GM19035 (cell line): ENCODE results near the gene TMEM238.

ENCODE experiments used
- ATAC-seq: cut with Tn5 transposase; IDR thresholded peaks from one replicate; pipeline ENCODE4 v1.9.1; 2021; ENCODE audit not compliant: unreplicated experiment

Gene TMEM238

DNA sequence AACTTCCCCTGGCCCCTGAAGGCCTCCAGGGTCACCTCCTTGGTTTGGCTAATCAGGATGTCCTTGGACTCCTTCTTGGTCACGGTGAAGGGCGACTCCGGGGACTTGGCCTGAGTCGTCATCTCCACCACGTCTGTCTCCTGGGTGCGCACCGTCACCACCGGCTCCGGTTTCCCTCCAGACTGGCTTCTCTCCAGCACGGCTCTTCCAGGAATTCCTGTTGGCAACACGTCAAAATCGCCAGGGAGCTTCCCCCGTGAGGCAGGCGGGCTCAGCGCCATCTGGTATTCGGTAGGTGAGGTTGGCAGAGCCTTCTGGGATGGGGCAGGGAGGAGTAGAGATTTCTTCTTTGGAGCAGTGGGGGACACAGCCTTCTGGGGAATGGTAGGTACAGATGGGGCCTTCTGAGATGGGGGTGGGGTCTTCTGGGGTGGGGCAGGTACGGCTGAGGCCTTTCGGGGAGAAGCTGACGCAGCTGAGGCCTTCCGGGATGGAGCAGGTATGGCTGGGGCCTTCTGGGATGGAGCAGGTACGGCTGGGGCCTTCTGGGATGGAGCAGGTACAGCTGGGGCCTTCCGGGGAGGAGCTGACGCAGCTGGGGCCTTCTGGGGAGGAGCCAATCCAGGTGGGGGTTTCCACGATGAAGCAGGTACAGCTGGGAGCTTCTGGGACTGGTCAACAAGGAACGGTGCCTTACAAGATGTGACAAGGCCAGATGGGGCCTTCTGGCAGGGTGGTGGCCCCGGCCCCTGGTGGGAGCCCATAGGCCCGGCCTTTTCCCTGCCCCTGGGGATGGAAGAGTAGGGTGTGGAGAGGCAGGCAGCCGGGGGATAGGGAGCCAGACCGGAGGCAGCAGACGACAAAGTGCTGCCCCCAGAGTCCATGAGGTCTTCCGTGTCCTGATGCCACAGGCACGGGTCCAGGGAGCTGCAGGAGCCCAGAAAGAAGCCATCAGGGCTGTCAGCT, 24.9 kb downstream of the TMEM238 start:
- no peak for ATAC-seq

DNA sequence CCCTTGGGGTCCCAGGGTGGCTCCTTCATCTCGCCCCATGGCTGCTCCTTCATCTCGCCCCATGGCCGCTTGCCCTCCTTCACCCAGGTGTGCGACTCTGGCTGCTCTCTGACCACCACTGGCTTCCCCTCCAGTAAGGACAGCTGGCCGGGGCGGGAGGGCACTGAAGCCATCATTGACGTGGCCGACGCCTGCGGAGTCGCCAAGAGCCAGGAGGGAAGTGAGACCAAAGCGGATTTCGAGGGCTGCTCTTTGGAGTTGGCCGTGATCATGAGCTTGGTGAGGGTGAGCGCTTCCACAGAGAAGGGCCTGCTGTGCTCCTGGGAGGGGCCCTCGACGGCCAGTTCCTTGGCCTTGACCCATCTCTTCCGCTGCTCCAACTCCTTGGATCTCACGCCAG, 25.6 kb downstream of the TMEM238 start:
- no peak for ATAC-seq

DNA sequence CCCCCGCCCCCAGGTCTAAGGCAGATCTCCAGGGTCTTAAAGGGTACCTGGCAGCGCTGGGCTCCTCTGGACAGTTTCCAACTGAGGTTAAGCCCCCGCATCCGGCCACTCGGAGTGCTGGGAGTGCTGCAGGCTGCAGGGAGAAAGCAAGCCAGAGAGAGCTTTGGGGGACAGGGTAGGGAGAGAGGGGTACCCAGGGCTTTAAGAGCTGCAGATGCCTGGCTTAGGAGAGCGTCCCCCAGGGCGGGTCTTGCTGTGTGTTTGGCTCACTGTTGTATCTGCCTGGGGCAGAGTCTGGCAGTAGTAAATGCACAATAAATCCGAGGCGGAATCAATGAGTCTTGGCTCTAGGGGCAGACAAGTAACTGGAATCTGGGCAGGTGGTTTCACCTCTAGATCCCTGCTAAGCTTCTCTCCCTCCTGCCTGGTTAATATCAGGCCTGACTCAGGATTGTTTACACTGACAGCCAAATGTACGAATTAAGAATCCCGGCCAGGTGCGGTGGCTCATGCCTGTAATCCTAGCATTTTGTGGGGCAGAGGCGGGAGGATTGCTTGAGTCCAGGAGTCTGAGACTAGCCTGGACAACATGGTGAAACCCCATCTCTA, 28.8 kb downstream of the TMEM238 start:
- no peak for ATAC-seq

DNA sequence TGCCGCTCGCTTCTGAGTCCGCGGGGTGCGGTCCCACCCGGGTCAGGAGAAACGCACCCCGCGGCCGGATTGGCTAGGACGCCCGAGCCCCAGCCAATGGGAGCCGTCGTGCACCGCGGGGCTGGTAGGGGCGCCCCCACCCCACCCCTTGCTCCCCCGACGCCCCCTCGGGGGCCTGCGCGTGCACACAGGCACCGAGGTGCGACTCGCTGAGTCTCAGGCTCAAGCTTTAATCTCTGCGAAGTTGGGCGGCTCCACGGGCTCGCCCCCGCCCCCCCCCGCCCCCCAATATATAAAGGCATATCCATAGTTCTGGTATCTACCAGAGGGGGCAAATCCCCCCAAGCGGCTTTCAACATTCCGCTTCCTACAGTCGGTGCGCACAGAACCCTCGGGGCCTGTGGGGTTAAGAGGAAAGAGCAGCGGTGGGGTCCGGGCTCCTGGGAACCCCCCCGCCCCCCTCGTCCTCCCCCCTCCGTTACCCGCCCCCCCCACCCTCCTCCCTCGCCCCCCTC, 29.3 kb downstream of the TMEM238 start, which contains the start of gene COX6B2:
Gene COX6B2, minus strand, starts transcription at position 22 of the 515 bp plus-strand sequence. CDS start 198 bp downstream, outside the sequence.
- ATAC-seq, result no peak

DNA sequence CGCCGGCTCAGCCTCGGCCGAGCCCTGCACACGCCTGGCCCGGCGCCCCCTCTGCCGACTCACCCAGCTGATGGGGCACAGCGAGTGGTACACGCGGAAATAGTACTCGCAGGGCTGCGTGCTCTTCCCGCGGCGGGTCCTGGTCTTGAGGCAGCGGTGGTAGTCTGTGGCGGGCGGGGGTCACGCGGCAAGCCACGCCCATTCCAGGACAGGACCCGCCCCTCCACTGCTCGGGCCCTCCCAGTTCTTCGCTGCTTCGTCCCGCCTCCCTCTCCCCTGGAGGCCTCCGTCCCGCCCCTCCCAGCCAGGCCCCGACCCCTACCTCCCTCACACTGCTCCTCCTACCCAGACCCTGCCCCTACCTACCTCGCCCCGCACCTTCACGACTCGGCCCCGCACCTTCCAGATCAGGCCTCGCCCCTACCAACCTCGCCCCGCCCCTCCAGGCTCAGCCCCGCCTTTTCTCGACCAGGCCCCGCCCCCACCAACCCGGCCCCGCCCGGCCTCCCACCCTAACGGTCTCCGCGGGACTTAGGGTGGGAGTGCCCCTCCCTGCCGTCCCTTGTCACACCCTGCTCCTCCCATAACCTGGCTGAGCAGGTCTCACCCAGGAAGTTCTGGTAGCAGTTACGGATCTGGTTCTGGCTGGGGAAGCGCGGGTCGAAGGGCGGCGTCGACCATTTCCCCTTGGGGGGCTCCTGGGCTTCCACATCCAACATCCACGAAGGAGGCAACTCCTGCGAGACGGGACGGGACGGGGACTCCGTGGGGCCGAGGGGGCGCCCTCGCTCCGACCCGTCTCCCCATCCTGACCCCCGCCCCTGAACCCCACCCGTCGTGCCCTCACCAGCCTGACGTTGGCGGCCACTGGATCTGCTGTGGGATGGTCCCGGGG, 30.0 kb downstream of the TMEM238 start:
- no peak for ATAC-seq

DNA sequence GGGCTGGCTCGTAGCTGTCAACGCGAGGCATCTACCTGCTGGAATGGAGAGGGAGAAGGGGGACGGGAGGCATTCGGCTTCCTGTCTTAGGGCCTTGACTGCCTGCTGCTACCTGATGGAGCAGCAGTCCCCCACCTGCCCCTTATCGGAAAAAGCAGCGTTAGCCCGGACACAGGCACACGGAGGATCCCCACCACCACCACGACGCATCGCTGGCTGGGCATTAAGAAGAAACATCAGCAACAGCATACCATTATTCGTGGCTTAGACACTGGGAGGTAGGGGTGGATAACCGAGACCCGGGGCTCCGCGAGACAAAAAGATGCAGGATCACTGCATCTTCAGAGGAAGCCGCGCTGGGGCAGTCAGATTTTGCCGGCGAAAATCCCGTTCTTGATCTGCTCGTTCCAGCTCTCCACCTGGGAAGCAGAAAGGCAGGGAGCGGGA, 30.7 kb downstream of the TMEM238 start:
- ATAC-seq, result no peak

DNA sequence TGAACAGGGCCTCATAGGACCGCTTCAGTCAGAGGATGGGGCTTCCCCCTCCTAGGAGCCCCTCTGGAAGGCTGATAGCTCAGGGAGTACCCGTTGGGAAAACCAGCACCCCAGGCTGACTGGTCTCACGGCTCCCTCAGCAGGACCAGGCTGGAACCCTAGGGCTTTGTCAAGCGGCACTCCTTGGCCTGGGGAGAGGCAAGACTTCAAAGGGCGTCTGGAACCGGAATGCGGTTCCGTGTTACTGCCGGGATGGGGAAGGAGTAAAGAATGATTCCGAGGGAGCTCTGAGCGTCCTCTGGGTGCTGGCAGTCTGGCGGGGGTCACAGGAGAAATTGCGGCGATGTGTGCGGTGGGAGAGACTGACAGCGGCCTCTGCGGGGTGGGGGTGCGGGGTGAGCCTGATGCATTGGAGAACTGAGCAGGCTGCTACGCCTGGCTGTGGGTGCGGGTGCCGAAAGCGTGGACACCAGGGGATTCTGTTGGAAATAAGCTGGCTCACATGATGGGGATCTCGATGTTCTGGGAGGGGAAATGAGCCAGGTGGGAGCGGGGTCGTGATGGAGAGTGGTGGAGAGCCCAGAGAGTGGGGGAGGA, 31.4 kb downstream of the TMEM238 start:
- no peak for ATAC-seq

DNA sequence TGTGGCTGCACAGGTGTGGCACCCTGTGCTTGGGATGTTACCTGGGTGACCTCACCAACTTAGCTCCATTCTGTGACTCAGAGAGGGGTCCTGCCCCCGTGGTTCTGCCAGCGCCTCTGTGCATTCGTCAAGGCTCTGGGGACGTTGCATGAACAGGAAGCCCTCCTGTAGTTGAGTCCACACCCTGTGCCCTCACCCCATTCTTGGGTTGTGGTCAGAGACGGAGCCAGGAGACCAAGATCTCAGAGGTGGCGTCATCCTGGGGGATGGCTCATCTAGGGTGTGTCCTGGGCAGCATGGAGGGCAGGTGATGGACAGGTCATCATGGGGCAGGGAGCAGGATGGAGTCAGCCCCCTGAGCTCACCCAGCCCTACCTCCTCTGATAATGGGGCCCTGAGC, 32.1 kb downstream of the TMEM238 start:
- ATAC-seq, result no peak

DNA sequence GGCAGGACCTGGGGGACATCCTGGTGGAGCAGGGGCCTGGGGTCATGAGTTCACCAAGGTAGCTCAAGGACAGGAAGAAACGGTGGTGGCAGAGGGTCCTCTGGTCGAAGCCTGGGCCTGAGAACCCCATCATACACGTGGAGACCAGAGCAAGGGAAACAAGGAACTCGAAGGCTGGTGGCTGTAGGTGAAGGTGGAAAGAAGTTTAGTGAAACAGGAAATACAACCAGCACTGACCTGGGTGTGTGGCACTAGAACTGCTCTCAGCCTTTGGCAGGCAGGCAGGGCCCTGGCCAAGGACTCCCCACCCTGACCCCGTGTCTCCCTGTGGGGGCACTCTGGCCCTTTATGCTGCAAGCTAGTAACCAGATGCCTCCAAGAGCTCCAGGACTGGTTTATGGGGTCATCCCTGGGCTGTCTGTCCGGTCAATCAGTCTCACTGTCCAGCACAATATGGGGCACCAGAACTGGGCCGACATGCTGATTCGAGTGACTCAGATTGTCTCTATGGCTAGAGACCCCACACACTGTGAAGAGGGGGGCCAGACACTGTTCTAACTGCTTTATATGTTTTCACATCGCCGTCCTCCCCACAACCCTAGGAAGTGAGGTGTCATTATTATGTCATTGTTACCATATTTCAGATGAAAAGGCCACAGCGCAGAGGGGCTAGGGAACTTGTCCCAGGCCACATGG, 33.3 kb downstream of the TMEM238 start:
- no peak for ATAC-seq

DNA sequence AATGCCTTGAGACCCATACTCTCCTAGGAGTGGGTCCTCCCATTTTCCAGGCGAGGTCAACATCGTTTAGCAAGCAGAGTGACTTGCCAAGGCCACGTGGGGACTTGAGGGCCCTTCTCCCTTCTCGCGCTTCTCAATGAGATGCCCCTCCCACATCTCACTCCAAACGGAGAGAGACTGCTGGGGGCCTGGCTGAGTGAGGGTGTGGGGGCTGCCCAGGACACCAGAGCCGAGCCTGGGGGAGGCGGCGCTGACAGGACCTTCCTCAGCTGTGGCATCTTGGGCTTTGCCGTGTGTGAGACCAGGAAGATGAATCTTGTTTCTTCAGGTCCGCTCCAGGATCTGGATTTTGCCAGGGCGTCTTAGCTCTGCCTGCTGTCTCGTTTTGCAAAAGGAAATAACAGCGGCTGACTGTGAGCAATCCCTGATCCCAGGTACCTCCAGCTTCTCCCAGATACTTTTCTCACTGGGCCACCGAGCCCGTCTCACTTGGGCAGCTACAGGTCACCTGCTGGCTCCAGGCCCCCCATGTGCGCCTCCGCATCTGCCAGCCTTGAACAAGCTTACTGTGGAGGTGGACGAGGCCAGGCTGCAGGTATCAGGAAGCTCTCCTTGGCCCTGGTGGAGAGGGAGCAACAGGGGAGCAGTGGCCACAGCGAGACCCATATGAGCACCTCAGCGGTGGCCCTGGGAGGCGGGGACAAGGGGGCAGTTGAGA, 35.6 kb downstream of the TMEM238 start:
- ATAC-seq, result no peak

DNA sequence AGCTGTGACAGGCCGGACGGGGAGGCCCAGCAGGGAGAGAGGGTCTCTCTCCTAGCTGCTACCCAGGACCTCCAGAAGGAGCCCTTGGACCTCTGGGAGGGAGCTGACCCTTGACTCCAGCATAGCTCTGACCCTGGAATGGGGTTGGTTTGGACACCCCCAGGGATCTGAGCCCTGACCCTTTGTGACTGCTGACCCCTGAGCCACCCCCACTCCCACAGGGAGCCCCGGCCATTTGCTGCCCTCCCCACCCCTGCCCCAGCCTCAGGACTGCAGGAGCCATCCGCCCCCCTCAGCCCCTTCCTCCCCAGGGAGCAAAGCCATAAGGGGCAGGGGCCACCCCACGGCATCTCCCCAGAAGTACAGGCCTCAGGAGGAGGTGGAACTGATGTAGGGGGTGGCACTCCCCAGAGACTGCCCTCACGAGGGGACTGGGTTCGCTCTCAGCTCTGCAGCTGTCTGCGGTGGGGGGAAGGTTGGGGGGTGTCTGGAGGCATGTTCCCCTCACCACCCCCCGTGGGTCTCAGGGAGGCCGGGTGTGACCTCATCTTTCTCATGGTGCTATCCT, 36.6 kb downstream of the TMEM238 start:
- no peak for ATAC-seq

DNA sequence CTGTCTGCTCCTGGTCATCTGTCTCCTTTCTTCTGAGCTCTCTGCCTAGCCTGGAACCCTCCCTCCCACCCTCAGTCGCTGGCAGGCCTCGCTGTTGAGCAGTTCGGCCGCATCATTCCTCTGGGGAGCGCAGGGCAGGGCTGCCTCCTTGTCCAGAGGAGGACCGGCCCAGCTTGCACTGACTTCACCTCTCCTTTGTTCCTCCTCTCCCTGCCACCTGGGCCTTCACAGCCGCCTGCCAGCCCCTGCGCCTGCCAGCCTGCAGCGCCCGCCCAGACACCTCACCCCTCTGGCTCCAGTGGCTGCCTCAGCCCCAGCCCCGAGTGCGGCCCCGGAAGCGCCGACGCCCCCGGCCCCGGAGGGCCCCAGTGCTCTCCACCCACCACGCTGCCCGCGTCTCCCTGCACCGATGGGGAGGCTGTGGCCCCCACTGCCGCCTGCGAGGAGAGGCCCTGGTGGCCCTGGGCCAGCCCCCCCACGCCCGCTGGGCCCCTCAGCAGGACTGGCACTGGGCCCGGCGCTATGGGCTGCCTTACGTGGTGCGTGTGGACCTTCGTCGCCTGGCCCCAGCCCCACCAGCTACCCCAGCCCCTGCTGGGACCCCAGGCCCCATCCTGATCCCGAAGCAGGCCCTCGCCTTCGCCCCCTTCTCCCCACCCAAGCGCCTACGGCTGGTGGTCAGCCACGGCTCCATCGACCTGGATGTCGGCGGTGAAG, 37.2 kb downstream of the TMEM238 start:
- ATAC-seq, result no peak

DNA sequence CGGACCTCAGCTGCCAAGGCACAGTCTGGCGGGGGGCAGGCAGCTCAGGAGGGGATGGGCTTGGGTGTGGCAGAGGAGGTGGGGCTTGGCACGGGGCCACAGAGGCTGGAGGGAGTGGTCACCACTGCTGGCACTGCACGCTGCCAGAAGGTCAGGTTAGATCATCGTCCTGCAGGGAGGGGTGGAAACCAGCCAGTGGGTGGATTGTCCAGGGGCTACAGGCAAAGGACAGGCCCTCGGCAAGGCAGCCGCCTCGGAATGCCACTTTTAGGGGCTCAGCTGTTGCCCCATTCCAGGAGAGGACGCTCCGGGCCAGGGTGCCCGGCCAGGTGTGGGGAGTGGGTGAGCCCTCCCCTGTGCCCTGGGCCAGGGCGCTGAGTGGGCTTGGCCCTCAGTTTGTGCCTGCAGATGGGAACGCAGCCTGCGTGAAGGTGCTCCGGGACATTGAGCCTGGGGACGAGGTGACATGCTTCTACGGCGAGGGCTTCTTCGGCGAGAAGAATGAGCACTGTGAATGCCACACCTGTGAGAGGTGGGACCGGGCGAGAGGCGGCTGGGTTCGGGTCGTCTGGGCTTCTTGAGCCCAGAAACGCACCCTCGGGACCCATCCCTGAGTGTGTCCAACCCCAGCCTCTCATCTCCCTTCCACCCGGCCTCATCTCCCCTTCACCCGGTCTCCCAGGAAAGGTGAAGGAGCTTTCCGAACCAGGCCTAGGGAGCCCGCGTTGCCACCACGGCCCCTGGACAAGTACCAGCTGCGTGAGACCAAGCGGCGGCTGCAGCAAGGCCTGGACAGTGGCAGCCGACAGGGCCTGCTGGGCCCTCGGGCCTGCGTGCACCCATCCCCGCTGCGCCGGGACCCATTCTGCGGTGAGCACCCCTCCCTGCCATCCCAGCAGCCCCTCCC, 38.0 kb downstream of the TMEM238 start:
- ATAC-seq, result no peak

DNA sequence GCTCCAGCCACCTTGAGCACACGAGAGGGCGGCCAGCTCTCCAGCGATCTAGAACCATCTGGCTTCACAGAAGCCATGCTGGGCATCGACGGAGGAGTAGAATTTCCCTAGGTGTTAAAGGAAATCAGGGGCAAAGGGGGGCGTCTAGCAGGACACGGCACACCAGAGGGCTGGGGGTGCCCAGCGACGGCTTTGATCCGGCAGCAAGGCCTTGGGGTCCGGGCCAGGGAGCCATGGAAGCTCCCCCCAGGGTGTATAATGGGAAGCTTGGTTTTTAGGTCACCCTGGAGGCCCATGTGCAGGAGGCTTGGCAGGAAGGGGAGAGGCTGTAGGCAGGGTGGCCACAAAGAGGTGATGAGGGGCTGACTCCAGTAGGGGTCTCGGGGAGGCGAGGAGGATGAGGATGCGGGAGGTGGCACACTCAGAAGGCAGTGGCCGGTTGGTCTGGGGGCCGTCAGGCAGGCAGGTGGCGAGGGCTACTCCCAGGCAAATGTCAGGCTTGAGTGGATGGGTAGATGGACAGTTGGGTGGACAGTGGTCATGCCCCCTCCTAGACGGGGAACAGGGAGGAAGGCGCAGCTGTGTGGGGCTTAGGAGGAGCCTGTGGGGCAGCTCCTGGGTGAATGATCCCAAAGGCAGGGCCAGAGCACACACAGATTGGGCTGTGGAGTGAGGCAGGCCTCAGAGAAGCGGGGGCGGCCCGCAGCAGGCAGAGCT, 38.8 kb downstream of the TMEM238 start:
- ATAC-seq, result no peak

DNA sequence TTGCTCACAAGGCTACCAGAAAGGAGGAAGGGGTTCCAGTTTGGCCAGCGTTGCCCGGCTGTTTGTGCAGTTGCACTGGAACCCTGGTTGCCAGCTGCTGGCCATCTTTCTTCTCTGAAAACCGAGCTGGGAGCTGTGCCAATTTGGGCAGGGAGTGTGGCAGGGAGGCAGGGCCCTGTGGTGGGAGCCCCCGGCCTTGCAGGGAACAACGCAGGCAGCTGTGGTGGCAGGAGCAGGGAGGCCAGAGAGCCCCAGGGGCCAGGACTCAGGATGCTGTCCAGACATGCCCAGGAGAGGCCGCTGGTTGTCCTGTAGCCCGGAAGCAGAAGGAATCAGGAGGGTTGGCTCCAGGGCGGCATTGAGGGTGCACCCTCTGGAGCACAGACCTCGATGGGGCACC, 39.6 kb downstream of the TMEM238 start:
- ATAC-seq, result no peak
